Activated T-helper 1 cell treated with anti-CD3 and anti-CD28 coated beads, Interleukin-2, amount 50 U/mL, for 16 hours (primary cell): Measurements from ENCODE around the gene PAQR4.

ENCODE experiments used
- DNase-seq, 2 donors: peaks; one replicate each; pipeline ENCODE4 v3.0.0-alpha.2; 2020; ENCODE audit warnings: low read depth in 1 of 2, low spot score in 1 of 2

PAQR4 gene

GRCh38 chr16:2979669-2980226 lies 10.6 kb downstream of the PAQR4 start:
- DNase-seq = no peak

DNA sequence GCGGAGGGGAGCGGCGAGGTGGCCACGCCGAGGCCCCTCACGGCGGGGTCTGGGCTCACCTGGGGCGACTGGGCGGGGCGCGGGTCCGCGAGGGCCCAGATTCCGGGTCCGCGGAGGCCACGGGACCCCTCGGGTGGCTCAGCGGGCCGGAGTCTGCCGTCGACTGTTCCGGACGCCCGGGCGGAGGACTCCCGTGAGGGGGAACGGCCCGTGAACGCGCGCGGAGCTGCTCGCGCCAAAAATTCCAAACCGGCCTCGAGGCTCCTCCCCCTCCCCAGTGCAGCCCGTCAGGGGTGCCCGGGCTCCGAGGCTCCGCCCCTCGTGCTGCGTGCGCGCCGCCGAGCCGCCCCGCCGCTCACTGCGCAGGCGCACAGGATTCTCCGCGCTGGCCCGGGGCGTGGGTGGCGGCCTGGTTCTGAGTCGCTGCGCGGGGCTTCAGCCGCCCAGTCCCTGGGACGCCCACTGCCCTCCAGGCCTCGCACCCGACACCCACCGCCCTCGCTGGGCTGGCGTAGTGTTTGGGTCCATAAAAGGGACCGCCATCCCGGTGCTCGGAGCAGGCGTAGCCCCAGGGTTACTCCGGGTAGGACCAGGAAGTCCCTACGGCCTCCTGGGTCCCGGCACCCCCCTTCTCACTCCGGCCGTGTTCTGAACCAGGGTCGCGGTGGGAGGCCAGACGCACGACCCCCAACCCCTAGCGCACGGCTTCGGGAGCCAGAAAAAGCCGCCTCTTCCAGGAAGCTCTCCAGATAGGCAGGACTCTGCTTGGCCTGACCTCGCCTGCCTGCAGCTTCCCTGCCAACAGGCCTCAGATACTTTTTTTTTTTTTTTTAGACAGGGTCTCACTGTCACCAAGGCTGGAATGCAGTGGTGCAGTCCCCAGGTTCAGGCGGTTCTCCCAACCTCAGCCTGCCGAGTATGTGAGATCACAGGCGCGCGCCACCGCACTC lies 11.4 kb downstream of the PAQR4 start, which contains the start of gene PKMYT1:
Gene PKMYT1 (minus strand): TSS at position 220 of the 950 bp plus-strand sequence. CDS start 789 bp downstream, outside the sequence.
- peak; percentile 87 to 96 for DNase-seq

DNA sequence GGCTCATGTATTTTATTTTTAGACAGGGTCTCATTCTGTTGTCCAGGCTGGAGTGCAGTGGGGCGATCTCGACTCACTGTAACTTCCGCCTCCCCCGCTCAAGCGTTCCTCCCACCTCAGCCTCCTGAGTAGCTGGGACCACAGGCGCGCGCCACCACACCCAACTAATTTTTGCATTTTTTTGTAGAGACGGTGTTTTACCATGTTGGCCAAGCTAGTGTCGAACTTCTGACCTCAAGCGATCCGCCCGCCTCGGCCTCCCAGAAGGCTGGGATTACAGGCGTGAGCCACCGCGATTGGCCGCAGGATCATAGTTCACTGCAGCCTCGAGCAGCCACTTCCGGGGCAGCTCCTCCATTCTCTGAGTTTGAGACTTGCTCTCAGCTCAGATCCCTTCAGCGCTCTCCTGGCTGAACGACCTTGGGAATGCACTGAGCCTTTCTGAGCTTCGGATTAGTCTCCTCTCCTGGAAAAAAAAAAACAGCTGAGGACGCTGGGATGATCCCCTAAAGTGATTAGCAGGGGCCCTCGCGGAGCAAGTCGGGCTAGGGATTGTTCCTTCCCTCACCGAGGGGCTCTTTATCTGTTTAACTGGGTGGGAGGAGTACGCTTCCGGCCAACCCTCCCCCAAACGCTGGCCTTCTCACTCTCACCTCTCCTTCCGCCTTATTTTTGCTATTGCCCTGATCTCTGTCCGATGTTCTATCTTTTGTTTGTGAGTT lies 12.2 kb downstream of the PAQR4 start:
- DNase-seq = no peak

DNA sequence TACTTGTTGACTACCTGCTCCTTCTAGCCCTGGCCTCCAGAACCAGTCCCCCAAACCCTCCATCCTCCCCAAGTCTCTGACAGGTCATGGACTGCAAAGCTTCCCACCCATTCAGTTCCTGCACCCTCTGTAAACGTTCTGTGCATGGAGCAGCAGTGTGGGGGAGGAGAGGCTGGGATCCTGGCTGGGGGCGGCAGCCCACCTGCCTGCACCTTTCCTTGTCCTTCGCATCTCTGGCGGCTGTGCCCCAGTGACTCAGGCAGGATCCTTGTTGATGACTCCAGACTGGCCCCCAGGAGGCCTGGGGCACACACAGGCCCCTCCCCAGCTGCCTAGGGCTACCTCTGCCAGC lies 12.7 kb downstream of the PAQR4 start:
- DNase-seq = no peak

DNA sequence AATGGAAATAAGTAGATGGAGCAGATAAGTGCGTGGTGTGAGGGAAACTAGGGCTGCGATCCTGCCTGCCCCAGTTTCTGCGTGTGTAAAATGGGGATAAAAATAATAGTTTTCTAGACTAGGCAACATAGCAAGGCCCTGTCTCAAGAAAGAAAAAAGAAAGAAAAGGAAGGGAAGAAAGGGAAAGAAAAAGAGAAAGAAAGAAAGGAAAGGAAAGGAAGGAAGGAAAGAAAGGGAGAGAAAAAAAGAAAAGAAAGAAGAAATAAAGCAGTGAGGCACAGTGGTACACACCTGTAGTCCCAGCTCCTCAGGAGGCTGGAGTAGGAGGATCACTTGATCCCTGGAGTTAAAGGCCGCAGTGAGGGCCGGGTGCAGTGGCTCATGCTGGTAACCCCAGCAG lies 13.3 kb downstream of the PAQR4 start:
- no peak for DNase-seq

GRCh38 chr16:2983706-2984136 lies 14.6 kb downstream of the PAQR4 start:
- peak; percentile 30 to 62 for DNase-seq

DNA sequence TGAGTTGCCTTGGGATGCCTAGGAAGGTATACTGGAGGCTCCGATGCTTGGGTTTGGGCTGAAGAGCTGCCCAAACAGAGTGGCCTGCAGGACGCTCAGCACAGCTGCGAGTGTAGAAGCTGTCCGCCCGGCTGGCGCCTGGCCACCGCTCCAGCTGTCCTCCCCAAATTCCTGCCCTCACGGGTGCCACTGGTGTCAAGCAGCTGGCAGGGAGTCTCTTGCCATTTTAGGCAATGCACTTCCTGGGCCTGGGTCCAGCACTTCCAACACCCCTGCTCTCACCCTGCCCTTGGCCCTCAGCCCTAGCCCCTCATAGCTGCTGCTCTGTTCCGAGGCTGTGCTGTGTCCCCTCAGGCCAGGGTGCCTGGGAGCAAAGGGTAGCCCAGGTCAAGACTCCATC lies 16.3 kb downstream of the PAQR4 start:
- DNase-seq = no peak

- DNase-seq = no peak
Observed at GRCh38 chr16:2985893-2986355, 16.8 kb downstream of the PAQR4 start.

GRCh38 chr16:2986623-2987188 lies 17.6 kb downstream of the PAQR4 start:
- no peak for DNase-seq

- no peak for DNase-seq
Observed at GRCh38 chr16:2987286-2987685, 18.1 kb downstream of the PAQR4 start.

DNA sequence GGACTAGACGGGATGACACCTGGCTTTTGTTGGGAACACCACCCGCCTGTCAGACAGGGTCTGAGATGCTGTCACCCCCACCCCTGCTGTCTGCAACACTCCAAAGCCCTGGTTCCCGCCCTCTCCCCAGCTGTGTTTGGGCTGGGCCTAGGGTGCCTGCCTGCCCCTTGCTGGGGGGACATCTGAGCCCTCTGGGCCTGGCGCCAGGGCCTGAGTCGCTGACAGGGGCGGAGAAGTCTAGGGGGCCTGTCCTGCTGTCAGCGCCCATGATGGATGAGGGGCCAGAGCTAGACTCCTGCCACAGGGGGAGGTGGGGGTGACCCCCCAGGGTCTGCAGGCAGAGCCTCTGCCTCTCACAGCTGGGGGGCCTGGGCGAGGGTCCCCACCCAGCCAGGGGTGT lies 18.7 kb downstream of the PAQR4 start:
- no peak for DNase-seq

DNA sequence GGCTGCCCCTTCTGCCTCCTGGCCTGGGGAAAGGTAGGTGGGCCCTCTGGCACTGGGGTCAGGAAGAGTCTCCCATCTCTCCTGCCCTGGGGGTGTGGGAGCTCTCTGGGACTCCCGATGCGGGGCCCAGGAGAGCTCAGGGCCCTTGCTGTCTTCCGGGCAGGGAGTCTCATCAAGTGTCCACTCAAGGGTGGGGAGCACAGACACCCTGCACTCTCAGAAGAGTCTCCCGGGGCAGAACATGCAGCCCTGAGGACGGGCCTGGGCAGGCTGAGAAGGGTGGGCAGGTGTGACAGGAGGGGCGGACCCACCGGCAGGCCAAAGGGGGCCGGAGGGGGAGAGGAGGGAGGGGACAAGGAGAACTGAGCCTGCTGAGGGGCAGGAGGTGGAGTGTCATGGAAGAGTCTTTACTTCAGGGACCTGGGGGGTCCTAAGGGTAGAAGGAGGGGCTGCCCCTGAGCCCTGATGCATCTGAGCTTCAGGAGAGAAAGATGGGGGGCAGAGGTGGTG lies 19.5 kb downstream of the PAQR4 start:
- no peak for DNase-seq

DNA sequence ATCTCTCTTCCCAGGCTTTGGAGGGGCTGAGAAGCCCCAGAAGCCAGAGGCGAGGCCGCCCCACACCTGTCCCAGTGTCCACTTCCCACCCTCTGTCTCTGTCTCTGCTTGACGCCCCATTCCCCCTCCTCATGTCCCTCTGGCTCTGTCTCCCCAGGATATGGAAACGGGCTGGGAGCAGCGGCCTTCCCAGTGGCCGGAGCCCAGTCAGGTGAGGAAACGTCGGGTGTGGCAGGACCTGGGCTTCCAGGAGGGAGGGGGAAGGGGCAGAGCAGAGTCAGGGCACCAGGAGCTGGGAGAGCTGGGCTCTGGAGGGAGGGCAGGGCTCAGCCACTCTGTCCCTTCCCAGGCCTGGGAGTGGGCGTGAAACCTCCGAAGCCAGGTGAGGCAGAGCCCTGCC lies 21.7 kb downstream of the PAQR4 start:
- DNase-seq = no peak

GRCh38 chr16:2991566-2992261 lies 22.6 kb downstream of the PAQR4 start:
- no peak for DNase-seq

DNA sequence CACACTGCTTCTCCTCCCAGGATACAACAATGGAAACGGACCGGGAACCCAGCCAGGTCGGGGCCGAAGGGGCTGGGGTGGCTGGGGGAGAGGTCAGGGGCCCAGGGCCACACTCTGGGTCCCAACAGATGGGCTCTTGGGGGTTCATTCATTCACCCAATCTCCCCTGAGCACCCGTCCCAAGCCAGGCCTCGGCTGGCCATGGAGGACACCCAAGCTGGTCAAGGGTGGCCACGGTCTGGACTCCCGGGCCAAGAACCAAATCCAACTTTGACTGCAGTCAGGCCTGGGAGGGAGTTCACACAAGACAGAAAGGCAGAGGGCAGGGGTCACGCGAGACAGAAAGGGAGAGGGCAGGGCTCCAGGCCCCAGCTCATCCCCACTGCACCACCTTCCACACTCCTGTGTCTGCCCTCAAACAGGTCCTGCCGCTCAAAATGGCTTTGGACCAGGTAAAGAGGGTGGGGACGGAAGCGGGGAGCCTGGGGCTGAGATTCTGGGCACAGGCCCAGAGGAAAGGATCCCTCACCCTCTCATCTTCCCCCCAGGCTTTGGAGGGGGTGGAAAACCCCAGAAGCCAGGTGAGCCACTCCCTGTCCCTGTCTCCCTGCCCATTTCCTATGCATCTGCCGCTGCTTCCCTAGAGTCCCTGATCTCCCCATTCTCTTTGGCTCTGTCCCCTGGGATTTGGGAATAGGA lies 23.4 kb downstream of the PAQR4 start:
- DNase-seq = no peak

DNA sequence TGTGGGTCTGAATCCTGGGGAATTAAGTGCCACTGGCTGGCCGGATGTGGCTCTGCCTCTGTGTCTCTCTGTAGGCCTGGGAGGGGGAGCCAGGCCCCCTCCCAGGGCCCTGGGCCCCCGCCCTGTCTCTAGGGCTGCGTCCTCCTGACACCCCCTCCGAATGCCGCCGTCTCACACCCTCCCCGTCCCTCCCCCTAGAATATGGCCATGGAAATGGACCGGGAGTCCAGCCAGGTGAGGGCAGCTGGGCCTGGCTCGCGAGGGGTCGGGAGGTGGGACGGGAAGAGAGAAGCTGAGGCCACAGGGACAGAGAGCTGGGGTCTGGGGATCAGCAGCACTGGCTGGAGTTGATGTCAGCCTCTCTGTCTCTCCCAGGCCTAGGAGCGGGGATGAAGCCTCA lies 27.1 kb downstream of the PAQR4 start:
- DNase-seq = no peak

- DNase-seq = no peak
Observed at GRCh38 chr16:2999929-3000328, 30.8 kb downstream of the PAQR4 start.

DNA sequence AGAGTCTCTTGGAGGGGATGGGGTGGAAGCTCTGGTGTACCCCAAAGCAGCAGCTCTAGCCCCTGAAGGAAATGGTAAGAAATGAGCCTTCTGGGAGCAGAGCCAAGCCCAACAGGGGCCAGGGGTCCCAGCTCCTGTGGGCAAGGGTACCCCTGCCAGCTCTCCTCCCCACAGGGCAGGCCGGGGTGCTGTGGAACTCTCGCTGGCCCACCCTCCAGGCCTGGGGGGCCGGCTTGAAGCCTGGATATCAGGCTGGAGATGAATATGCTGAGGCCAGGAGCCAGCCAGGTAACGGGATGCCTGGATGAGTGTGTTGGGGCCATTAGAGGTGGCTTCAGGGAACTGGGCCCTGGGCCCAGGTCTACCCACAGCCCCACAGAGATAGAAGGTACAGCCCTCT lies 31.4 kb downstream of the PAQR4 start:
- DNase-seq = no peak

DNA sequence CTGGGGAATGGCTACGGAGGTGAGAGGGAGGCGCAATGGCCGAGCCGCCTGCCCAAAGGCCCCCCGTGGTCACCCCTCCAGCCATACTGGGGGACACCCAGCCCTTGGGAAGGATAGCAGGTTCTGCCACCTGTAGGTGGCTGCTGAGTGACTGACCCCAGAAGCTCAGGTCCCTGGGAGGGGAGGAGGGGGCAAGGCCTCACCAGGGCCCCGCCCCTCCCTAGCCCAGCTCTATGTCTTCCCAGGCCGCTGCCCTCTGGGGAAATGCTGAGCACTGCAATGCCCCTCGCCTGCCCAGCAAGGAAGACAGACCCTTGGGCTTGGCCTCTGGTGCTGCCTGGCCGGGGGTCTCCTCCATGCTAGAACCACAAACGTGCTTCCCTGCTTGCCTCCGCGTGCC lies 32.2 kb downstream of the PAQR4 start:
- DNase-seq = no peak
